HL-60 (cell line): Measurements from ENCODE around the gene CCDC6.
"Not testable (repeated sequence)": the region's sequence is repeated elsewhere in the genome, so short reads cannot be mapped to it uniquely, and the experiment has no call there.

ENCODE experiments used
- CTCF ChIP-seq: IDR thresholded peaks from one replicate; pipeline ENCODE4 v1.5.1; 2011; ENCODE audit warnings: low read length, control low read depth, inconsistent platforms; ENCODE audit not compliant: insufficient read depth
- GABPA ChIP-seq: IDR thresholded peaks from 2 replicates; pipeline ENCODE4 v1.6.1; 2012; ENCODE audit warnings: low read depth
- POLR2AphosphoS5 ChIP-seq: IDR thresholded peaks from 2 replicates; pipeline ENCODE4 v1.6.1; 2012; ENCODE audit warnings: low read depth
- TF ChIP-seq, protein P1 (sequence below): IDR thresholded peaks from 2 replicates; pipeline ENCODE4 v1.6.1; 2012; ENCODE audit warnings: low read depth; ENCODE audit not compliant: insufficient replicate concordance

GRCh38 chr10:59953711-59954110 lies 47.4 kb upstream of the CCDC6 start:
- not testable (repeated sequence) for TF ChIP-seq CTCF, GABPA, POLR2AphosphoS5
- TF ChIP-seq, protein P1, sequence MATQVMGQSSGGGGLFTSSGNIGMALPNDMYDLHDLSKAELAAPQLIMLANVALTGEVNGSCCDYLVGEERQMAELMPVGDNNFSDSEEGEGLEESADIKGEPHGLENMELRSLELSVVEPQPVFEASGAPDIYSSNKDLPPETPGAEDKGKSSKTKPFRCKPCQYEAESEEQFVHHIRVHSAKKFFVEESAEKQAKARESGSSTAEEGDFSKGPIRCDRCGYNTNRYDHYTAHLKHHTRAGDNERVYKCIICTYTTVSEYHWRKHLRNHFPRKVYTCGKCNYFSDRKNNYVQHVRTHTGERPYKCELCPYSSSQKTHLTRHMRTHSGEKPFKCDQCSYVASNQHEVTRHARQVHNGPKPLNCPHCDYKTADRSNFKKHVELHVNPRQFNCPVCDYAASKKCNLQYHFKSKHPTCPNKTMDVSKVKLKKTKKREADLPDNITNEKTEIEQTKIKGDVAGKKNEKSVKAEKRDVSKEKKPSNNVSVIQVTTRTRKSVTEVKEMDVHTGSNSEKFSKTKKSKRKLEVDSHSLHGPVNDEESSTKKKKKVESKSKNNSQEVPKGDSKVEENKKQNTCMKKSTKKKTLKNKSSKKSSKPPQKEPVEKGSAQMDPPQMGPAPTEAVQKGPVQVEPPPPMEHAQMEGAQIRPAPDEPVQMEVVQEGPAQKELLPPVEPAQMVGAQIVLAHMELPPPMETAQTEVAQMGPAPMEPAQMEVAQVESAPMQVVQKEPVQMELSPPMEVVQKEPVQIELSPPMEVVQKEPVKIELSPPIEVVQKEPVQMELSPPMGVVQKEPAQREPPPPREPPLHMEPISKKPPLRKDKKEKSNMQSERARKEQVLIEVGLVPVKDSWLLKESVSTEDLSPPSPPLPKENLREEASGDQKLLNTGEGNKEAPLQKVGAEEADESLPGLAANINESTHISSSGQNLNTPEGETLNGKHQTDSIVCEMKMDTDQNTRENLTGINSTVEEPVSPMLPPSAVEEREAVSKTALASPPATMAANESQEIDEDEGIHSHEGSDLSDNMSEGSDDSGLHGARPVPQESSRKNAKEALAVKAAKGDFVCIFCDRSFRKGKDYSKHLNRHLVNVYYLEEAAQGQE = not testable (repeated sequence)
